HTR-8/SVneo (cell line): ENCODE measurements around the gene HS3ST5.
"Not testable (repeated sequence)": the region's sequence is repeated elsewhere in the genome, so short reads cannot be mapped to it uniquely, and the experiment has no call there.

Source experiments
- DNase-seq: peaks from one replicate; pipeline ENCODE4 v3.0.0; 2011; ENCODE audit warnings: low spot score, mixed read lengths; ENCODE audit not compliant: insufficient read length
- FAIRE-seq: peaks from 2 replicates; lab custom pipeline; 2011; peaks lifted over from hg19 to GRCh38; lab: Jason Lieb, UNC

The HS3ST5 gene

GRCh38 chr6:114068771-114069170 is 274.1 kb downstream of the HS3ST5 start:
- FAIRE-seq: no peak
- no peak for DNase-seq

GRCh38 chr6:114068116-114068515 is 274.7 kb downstream of the HS3ST5 start:
- FAIRE-seq: no peak
- DNase-seq: no peak

GRCh38 chr6:114064862-114065261 is 278.0 kb downstream of the HS3ST5 start:
- no peak for FAIRE-seq
- no peak for DNase-seq

- DNase-seq (no peak), FAIRE-seq (no peak)
Measured at GRCh38 chr6:114063956-114064355, 278.9 kb downstream of the HS3ST5 start.

- FAIRE-seq: no peak
- DNase-seq: no peak
Measured at GRCh38 chr6:114062199-114062598, 280.6 kb downstream of the HS3ST5 start.

- no peak for DNase-seq
- FAIRE-seq: no peak
Measured at GRCh38 chr6:114061741-114062140, 281.1 kb downstream of the HS3ST5 start.

- no peak for DNase-seq
- FAIRE-seq: no peak
Measured at GRCh38 chr6:114061116-114061515, 281.7 kb downstream of the HS3ST5 start.

GRCh38 chr6:114058435-114058834 is 284.4 kb downstream of the HS3ST5 start:
- DNase-seq (peak; percentile 24), FAIRE-seq (no peak)

GRCh38 chr6:114055763-114056162 is 287.1 kb downstream of the HS3ST5 start:
- FAIRE-seq: no peak
- DNase-seq: no peak

GRCh38 chr6:114055349-114055748 is 287.5 kb downstream of the HS3ST5 start:
- DNase-seq: no peak
- no peak for FAIRE-seq

- FAIRE-seq: no peak
- DNase-seq: no peak
Measured at GRCh38 chr6:114053791-114054190, 289.0 kb downstream of the HS3ST5 start.

GRCh38 chr6:114052141-114052540 is 290.7 kb downstream of the HS3ST5 start:
- no peak for FAIRE-seq
- no peak for DNase-seq

- FAIRE-seq (no peak), DNase-seq (no peak)
Measured at GRCh38 chr6:114051031-114051430, 291.8 kb downstream of the HS3ST5 start.

GRCh38 chr6:114049367-114049966 is 293.4 kb downstream of the HS3ST5 start:
- FAIRE-seq (peak; percentile 48), DNase-seq (no peak)

- not testable (repeated sequence) for DNase-seq, FAIRE-seq
Measured at GRCh38 chr6:114044566-114044965, 298.3 kb downstream of the HS3ST5 start.

- FAIRE-seq (no peak), DNase-seq (no peak)
Measured at GRCh38 chr6:114042267-114043016, 300.4 kb downstream of the HS3ST5 start.

- no peak for DNase-seq
- no peak for FAIRE-seq
Measured at GRCh38 chr6:114040871-114041270, 302.0 kb downstream of the HS3ST5 start.

GRCh38 chr6:114039841-114040240 is 303.0 kb downstream of the HS3ST5 start:
- FAIRE-seq (no peak), DNase-seq (no peak)

GRCh38 chr6:114033606-114034005 is 309.2 kb downstream of the HS3ST5 start:
- DNase-seq (no peak), FAIRE-seq (no peak)

GRCh38 chr6:114032721-114033120 is 310.1 kb downstream of the HS3ST5 start:
- FAIRE-seq (no peak), DNase-seq (no peak)

GRCh38 chr6:114030767-114031166 is 312.1 kb downstream of the HS3ST5 start:
- no peak for DNase-seq

GRCh38 chr6:114024746-114025145 is 318.1 kb downstream of the HS3ST5 start:
- no peak for FAIRE-seq
- no peak for DNase-seq

More at GRCh38 chr6:114030767-114031166, 312.1 kb downstream of the HS3ST5 start:
- no peak for FAIRE-seq
